Testis (tissue), 3 donors: ENCODE results near the gene MARK1. TPM values are rescaled to one million over a fixed set of nuclear protein-coding genes. Genes with fewer than 3 reads are reported as not detected.

Experiments
- DNase-seq: peaks from one replicate; pipeline ENCODE4 v3.0.0-alpha.2; 2019
- H3K27ac ChIP-seq, 2 donors: fragments of 200-600 bp; sonication (generic); one replicate each; pipeline ENCODE4 v1.5.1; 2019
- H3K27me3 ChIP-seq: fragments of 200-600 bp; sonication (generic); one replicate; pipeline ENCODE4 v1.5.1; 2019
- H3K36me3 ChIP-seq: fragments of 200-600 bp; sonication (generic); one replicate; pipeline ENCODE4 v1.5.1; 2017; ENCODE audit warnings: low read depth; ENCODE audit errors: missing control alignments
- H3K4me1 ChIP-seq: fragments of 200-600 bp; sonication (generic); one replicate; pipeline ENCODE4 v1.5.1; 2019
- H3K4me3 ChIP-seq, 2 donors: fragments of 200-600 bp; sonication (generic); one replicate each; pipeline ENCODE4 v1.5.1; 2017 to 2019
- H3K9me3 ChIP-seq: fragments of 200-600 bp; sonication (generic); one replicate; pipeline ENCODE4 v1.5.1; 2017
- POLR2A ChIP-seq: fragments of 450-650 bp; IDR thresholded peaks from one replicate; pipeline ENCODE4 v1.6.1; 2017; ENCODE audit warnings: antibody characterized with exemption, mild to moderate bottlenecking, moderate library complexity
- WGBS, 2 donors: methylation state at CpG; one replicate each; pipeline ENCODE4 v1.1.5; 2018; 5-methylcytosine and 5-hydroxymethylcytosine counted together
- intact Hi-C: fragments of 100-400 bp; cut with DNase I; formaldehyde crosslinking; loops from one replicate; pipeline ENCODE4 v1.15.1; 2023; ENCODE audit warnings: low total_unique reads
- polyA plus RNA-seq: library from polyadenylated mRNA; stranded (reverse); fragments of 350-450 nt; fragmentation: Illumina TruSeq; extraction: RNeasy Lipid Tissue Mini Kit (QIAGEN cat#74804); gene quantifications from one replicate; pipeline ENCODE4 v1.2.3, GENCODE V29; 2014; ENCODE audit warnings: low read depth, low replicate concordance; ENCODE audit not compliant: insufficient read depth
- total RNA-seq, 2 donors: library from RNA; depleted of rRNA; stranded (reverse); fragments of >200 nt; gene quantifications; one replicate each; pipeline ENCODE4 v1.2.3, GENCODE V29; 2016
- TF ChIP-seq, protein P1 (sequence below), 3 experiments: fragments of 450-650 bp in 2 of 3; fragments of 200-600 bp in 1 of 3; sonication (generic) in 1 of 3; IDR thresholded peaks; one replicate each; pipeline ENCODE4 v1.5.1; 2016 to 2019; ENCODE audit warnings: antibody characterized with exemption in 3 of 3, mild to moderate bottlenecking in 2 of 3, moderate library complexity in 1 of 3

MARK1 gene
- total and polyA plus RNA-seq, 3 donors from 2014 or later, result 25.5 to 49.6 (median 31.2) TPM

DNA sequence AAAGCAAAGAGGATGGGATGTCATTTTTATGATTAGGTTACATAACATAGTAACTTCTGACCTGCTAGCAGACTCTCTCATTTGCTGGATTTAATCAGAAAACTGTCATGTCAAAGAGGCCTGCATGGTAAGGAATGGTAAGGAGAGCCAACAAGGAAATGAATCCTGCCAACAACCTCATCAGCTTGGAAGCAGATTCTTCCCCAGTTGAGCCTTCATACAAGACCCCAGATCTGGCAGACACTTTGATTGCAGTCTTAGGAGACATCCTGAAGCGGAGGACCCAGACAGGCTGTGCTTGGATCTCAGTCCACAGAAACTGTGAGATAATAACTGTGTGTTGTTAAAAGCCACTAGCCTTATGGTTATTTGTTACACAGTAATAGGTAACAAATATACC lies 27.6 kb upstream of the MARK1 start:
- intact Hi-C loops, result no loop called here
- Histone ChIP-seq H3K9me3 (no peaks in the 10 kb centered on the region), H3K36me3 (no peaks in the 10 kb centered on the region), H3K4me1 (no peaks in the 10 kb centered on the region), H3K27ac (no peak overlapping the region), H3K4me3 (no peak overlapping the region), H3K27me3 (no peaks in the 10 kb centered on the region)
- TF ChIP-seq, protein P1, sequence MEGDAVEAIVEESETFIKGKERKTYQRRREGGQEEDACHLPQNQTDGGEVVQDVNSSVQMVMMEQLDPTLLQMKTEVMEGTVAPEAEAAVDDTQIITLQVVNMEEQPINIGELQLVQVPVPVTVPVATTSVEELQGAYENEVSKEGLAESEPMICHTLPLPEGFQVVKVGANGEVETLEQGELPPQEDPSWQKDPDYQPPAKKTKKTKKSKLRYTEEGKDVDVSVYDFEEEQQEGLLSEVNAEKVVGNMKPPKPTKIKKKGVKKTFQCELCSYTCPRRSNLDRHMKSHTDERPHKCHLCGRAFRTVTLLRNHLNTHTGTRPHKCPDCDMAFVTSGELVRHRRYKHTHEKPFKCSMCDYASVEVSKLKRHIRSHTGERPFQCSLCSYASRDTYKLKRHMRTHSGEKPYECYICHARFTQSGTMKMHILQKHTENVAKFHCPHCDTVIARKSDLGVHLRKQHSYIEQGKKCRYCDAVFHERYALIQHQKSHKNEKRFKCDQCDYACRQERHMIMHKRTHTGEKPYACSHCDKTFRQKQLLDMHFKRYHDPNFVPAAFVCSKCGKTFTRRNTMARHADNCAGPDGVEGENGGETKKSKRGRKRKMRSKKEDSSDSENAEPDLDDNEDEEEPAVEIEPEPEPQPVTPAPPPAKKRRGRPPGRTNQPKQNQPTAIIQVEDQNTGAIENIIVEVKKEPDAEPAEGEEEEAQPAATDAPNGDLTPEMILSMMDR (IDR thresholded peaks at IDR 0.05), result no peak
- no peak for TF ChIP-seq POLR2A
- no peak for DNase-seq
- WGBS, 2 donors, result 93% methylated on average over 1 of the region's 1 CpG

DNA sequence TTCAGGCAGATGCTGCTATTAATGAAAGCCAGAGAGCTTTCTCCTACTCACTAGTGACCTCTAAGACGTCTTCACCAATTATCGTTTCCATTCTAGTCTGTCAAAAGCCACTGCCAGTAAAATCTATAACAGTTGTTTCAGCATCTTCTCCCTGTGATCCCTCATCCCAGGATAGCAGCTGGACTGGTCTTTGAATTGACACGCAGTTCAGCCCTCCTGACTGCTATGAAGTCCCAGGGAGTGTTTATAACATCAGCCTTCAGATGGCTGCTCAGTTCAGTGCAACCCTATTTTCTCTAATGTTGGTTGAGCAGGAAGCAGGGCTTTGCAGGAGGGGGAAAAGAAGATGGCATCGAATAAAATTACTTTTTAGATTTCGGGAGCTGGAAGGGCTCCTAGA lies 23.6 kb upstream of the MARK1 start:
- no peak overlapping the region for H3K27ac ChIP-seq
- H3K4me1 ChIP-seq, result no peaks in the 10 kb centered on the region
- intact Hi-C loops, result no loop called here
- whole genome bisulfite sequencing, 2 donors, result 54 to 60% methylated on average over 5 of the region's 5 CpGs
- no peaks in the 10 kb centered on the region for H3K9me3 ChIP-seq
- no peak for DNase-seq
- H3K36me3 ChIP-seq, result no peaks in the 10 kb centered on the region
- H3K27me3 ChIP-seq, result no peaks in the 10 kb centered on the region
- TF ChIP-seq POLR2A, result no peak
- TF ChIP-seq, protein P1 (IDR thresholded peaks at IDR 0.05), result no peak
- no peak overlapping the region for H3K4me3 ChIP-seq

GRCh38 chr1:220507085-220507484 lies 20.9 kb upstream of the MARK1 start:
- Histone ChIP-seq H3K27me3 (no peaks in the 10 kb centered on the region), H3K9me3 (no peaks in the 10 kb centered on the region), H3K4me3 (no peak overlapping the region), H3K27ac (no peak overlapping the region), H3K36me3 (no peaks in the 10 kb centered on the region), H3K4me1 (no peaks in the 10 kb centered on the region)
- WGBS, 2 donors, result 90 to 92% methylated on average over 5 of the region's 5 CpGs
- DNase-seq, result no peak
- TF ChIP-seq POLR2A, result no peak
- TF ChIP-seq, protein P1 (IDR thresholded peaks at IDR 0.05), result no peak
- intact Hi-C loops, result no loop called here

DNA sequence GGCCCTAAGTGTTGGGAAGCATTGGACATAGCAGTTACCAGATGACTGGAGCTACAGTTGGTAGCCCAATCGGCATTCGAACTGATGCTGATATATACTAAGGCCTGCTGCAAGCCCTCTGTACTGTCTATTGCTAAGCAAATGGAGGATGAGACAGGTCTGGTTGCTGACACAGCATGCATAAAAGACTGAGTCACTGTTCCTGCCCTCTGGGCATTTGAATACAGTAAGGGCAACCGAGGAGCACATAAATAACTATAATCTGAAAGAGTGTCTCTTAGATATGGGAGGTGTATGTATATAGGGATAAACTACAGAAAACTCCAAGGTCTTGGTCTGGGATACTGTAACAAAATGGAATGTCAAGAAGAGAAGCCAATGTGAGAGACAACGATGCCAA lies 16.8 kb upstream of the MARK1 start:
- H3K4me3 ChIP-seq, result no peak overlapping the region
- WGBS, 2 donors, result 89 to 94% methylated on average over 4 of the region's 4 CpGs
- TF ChIP-seq, protein P1 (IDR thresholded peaks at IDR 0.05), result no peak
- no peak for TF ChIP-seq POLR2A
- intact Hi-C loops, result no loop called here
- H3K9me3 ChIP-seq, result no peaks in the 10 kb centered on the region
- no peaks in the 10 kb centered on the region for H3K4me1 ChIP-seq
- no peaks in the 10 kb centered on the region for H3K27me3 ChIP-seq
- no peaks in the 10 kb centered on the region for H3K36me3 ChIP-seq
- no peak for DNase-seq
- H3K27ac ChIP-seq, result no peak overlapping the region

DNA sequence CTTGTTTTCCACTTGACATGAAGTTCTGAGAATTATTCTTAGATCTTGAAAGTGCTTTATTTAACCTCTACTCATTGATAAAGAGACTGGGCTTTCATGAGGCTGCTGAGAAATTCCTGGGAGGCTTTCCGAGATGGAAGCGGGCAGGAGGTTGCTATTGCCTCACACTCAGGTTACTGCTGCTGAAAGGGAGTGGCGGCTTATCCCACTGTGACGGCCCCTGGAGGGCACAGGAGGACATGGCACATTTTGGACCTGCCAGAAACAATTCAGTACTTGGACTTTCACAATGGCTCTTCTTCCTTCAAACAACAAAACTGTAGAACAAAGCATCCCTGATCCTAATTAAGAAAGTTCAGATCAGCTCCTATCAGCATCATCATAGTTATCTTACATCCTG lies 16.2 kb upstream of the MARK1 start:
- intact Hi-C loops, result no loop called here

More for the DNA sequence above, 16.2 kb upstream of the MARK1 start:
- DNase-seq, result no peak
- no peak overlapping the region for H3K27ac ChIP-seq
- no peaks in the 10 kb centered on the region for H3K36me3 ChIP-seq
- no peaks in the 10 kb centered on the region for H3K27me3 ChIP-seq
- no peaks in the 10 kb centered on the region for H3K4me1 ChIP-seq
- H3K4me3 ChIP-seq, result no peak overlapping the region
- no peaks in the 10 kb centered on the region for H3K9me3 ChIP-seq
- TF ChIP-seq, protein P1 (IDR thresholded peaks at IDR 0.05), result no peak
- TF ChIP-seq POLR2A, result no peak
- WGBS, 2 donors, result 56 to 84% methylated on average over 4 of the region's 4 CpGs
